Measurements from ENCODE around the gene COMP. TPM values are rescaled to one million over a fixed set of nuclear protein-coding genes. Genes with fewer than 3 reads are reported as not detected.
"Not testable (repeated sequence)": the region's sequence is repeated elsewhere in the genome, so short reads cannot be mapped to it uniquely, and the experiment has no call there.

COMP gene
- total RNA-seq, 4 donors from 2014 or later, result 0.33 to 0.83 (median 0.62) TPM

DNA sequence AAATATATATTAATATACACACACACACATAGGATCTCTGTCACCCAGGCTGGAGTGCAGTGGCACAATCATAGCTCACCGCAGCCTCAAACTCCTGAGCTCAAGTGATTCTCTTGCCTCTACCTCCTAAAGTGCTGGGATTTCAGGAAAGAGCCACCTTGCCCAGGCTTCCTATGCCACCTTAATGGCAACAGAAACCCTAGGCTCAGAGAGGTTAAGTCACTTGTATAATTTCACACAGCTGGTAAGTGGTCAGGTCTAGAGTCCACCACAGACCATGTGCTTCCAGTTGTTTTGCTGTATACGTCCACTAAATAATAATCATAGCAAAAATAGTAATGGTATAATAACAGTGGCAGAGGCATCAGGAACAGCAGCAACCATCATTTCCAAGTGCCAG, 39.4 kb upstream of the COMP start:
- no peak overlapping the region for H3K4me3 ChIP-seq
- no peaks in the 10 kb centered on the region for H3K27me3 ChIP-seq
- TF ChIP-seq POLR2A (IDR thresholded peaks at IDR 0.05; ENCODE audit: low read depth) (no peak), POLR2AphosphoS5 (IDR thresholded peaks at IDR 0.05) (no peak), EP300 (IDR thresholded peaks at IDR 0.05) (no peak)
- TF ChIP-seq, protein P1, sequence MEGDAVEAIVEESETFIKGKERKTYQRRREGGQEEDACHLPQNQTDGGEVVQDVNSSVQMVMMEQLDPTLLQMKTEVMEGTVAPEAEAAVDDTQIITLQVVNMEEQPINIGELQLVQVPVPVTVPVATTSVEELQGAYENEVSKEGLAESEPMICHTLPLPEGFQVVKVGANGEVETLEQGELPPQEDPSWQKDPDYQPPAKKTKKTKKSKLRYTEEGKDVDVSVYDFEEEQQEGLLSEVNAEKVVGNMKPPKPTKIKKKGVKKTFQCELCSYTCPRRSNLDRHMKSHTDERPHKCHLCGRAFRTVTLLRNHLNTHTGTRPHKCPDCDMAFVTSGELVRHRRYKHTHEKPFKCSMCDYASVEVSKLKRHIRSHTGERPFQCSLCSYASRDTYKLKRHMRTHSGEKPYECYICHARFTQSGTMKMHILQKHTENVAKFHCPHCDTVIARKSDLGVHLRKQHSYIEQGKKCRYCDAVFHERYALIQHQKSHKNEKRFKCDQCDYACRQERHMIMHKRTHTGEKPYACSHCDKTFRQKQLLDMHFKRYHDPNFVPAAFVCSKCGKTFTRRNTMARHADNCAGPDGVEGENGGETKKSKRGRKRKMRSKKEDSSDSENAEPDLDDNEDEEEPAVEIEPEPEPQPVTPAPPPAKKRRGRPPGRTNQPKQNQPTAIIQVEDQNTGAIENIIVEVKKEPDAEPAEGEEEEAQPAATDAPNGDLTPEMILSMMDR (IDR thresholded peaks at IDR 0.05), result no peak
- DNase-seq (ENCODE audit: extremely low spot score), result no peak
- no peak overlapping the region for H3K27ac ChIP-seq (replicated peaks in 1 of 4)
- peaks cover 30 to 38% (median 35%) of the 10 kb centered on the region in 4 donors for H3K4me1 ChIP-seq
- peaks cover 0 to 14% (median 10%) of the 10 kb centered on the region in 4 donors for H3K9me3 ChIP-seq
- peaks cover 0 to 13% (median 0%) of the 10 kb centered on the region in 4 donors for H3K36me3 ChIP-seq
- WGBS, result 69% methylated on average over 2 of the region's 2 CpGs
- intact Hi-C loops (cut with DNase I), result loop anchor here (5.0 kb wide), 1 partner anchor 243 kb away; the partner anchor contains the start of gene REX1BD

DNA sequence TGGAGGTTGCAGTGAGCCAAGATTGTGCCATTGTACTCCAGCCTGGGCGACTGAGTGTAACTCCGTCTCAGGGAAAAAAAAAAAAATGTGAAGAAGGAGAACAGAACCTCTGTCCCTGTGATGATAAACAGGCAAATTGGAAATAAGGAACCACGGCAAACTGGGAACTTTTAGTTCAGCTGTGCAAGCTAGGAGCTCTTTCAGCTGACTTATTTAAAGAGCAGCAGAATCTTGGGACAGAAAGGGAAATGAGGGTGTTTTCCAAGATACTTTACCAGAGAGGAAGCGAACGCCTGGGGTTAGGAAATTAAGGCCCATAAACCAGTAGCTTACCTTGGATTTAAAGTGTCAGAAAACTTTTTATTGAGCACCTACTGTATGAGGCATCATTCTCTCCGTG, 37.7 kb upstream of the COMP start:
- Histone ChIP-seq H3K9me3 (peaks cover 0 to 14% (median 10%) of the 10 kb centered on the region in 4 donors), H3K27ac (replicated peaks in 1 of 4) (no peak overlapping the region), H3K4me1 (peaks cover 15 to 21% (median 18%) of the 10 kb centered on the region in 4 donors), H3K27me3 (no peaks in the 10 kb centered on the region), H3K4me3 (no peak overlapping the region), H3K36me3 (no peaks in the 10 kb centered on the region)
- TF ChIP-seq POLR2A (IDR thresholded peaks at IDR 0.05; ENCODE audit: low read depth) (no peak), POLR2AphosphoS5 (IDR thresholded peaks at IDR 0.05) (no peak), EP300 (IDR thresholded peaks at IDR 0.05) (no peak)
- TF ChIP-seq, protein P1 (IDR thresholded peaks at IDR 0.05), result no peak
- DNase-seq (ENCODE audit: extremely low spot score), result no peak
- intact Hi-C loops (cut with DNase I), result no loop called here
- 57% methylated on average over 6 of the region's 6 CpGs for WGBS

DNA sequence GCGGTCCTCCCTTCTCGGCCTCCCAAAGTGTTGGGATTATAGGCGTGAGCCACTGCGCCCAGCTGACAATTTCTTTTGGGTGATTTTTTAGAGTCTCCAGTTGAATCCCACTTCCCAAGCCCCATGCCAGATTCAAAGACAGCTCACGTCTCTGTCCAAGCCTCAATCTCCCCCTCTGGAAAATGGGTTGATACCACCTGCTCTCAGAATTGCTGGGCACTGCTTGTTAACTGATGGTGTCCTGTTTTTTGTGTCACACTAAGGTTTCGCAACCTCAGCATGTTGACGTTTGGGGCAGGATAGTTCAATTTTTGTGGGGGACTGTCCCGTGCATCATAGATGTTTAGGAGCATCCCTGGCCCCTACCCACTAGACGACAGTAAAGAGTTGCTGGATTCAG, 26.5 kb upstream of the COMP start:
- Histone ChIP-seq H3K4me1 (no peaks in the 10 kb centered on the region), H3K27me3 (peaks cover 0 to 10% (median 0%) of the 10 kb centered on the region in 4 donors), H3K4me3 (no peak overlapping the region), H3K36me3 (no peaks in the 10 kb centered on the region), H3K9me3 (no peaks in the 10 kb centered on the region), H3K27ac (replicated peaks in 1 of 4) (no peak overlapping the region)
- intact Hi-C loops (cut with DNase I), result no loop called here
- DNase-seq (ENCODE audit: extremely low spot score), result no peak
- TF ChIP-seq EP300 (IDR thresholded peaks at IDR 0.05), result no peak
- no peak for TF ChIP-seq POLR2A (IDR thresholded peaks at IDR 0.05; ENCODE audit: low read depth)
- no peak for TF ChIP-seq POLR2AphosphoS5 (IDR thresholded peaks at IDR 0.05)
- TF ChIP-seq, protein P1 (IDR thresholded peaks at IDR 0.05), result no peak
- WGBS, result 89% methylated on average over 9 of the region's 9 CpGs

DNA sequence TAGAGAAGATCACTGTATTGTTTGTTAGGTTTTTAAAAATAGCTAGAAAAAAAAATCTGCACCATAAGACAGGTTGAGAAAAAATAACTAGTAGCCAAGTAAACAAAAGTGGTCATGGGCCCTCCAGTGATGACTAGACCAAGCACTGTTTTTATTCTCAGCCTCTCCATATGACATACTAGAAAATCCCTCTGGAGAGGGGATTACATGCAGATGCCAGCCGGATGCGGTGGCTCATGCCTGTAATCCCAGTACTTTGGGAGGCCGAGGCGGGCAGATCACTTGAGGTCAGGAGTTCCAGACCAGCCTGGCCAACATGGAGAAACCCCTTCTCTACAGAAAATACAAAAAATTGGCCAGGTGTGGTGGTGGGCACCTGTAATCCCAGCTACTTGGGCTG, 25.5 kb upstream of the COMP start:
- H3K36me3 ChIP-seq; H3K27me3 ChIP-seq; H3K4me3 ChIP-seq; DNase-seq (ENCODE audit: extremely low spot score); H3K9me3 ChIP-seq; H3K27ac ChIP-seq (replicated peaks in 1 of 4); intact Hi-C loops (cut with DNase I); H3K4me1 ChIP-seq: not testable (repeated sequence)
- WGBS, result 95% methylated on average over 4 of the region's 4 CpGs

DNA sequence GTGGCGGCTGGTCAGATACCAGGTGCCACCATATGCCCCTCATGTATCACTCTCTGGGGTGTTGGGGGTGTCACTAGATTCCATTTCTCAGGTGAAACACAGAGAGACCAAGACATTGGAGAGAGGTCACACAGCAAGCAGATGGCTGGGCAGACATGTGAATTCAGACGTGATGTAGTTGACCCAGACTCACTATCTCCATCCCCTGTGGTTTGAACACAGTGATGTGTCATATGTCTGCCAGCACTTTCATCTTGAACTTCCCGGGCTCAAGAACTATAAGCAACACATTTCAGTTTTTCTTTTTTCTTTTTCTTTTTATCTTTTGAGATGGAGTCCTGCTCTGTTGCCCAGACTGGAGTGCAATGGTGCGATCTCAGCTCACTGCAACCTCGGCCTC, 24.6 kb upstream of the COMP start:
- 89% methylated on average over 5 of the region's 5 CpGs for WGBS
- DNase-seq (ENCODE audit: extremely low spot score), result no peak
- no peaks in the 10 kb centered on the region for H3K4me1 ChIP-seq
- peaks cover 0 to 10% (median 0%) of the 10 kb centered on the region in 4 donors for H3K27me3 ChIP-seq
- intact Hi-C loops (cut with DNase I), result no loop called here
- no peak overlapping the region for H3K4me3 ChIP-seq
- TF ChIP-seq POLR2A (IDR thresholded peaks at IDR 0.05; ENCODE audit: low read depth), result no peak
- no peak for TF ChIP-seq POLR2AphosphoS5 (IDR thresholded peaks at IDR 0.05)
- TF ChIP-seq EP300 (IDR thresholded peaks at IDR 0.05), result no peak
- TF ChIP-seq, protein P1 (IDR thresholded peaks at IDR 0.05), result no peak
- no peak overlapping the region for H3K27ac ChIP-seq (replicated peaks in 1 of 4)
- H3K9me3 ChIP-seq, result no peaks in the 10 kb centered on the region
- no peaks in the 10 kb centered on the region for H3K36me3 ChIP-seq

Measured in esophagus muscularis mucosa (tissue), 4 donors.